HG03469 (cell line): ENCODE data around the gene SPRN.
"Not testable (repeated sequence)": the region's sequence is repeated elsewhere in the genome, so short reads cannot be mapped to it uniquely, and the experiment has no call there.

Source experiments
- ATAC-seq: cut with Tn5 transposase; IDR thresholded peaks from one replicate; pipeline ENCODE4 v1.9.1; 2021; ENCODE audit warnings: mild to moderate bottlenecking, moderate library complexity, moderate number of reproducible peaks; ENCODE audit not compliant: unreplicated experiment

The SPRN gene, protein sequence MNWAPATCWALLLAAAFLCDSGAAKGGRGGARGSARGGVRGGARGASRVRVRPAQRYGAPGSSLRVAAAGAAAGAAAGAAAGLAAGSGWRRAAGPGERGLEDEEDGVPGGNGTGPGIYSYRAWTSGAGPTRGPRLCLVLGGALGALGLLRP

DNA sequence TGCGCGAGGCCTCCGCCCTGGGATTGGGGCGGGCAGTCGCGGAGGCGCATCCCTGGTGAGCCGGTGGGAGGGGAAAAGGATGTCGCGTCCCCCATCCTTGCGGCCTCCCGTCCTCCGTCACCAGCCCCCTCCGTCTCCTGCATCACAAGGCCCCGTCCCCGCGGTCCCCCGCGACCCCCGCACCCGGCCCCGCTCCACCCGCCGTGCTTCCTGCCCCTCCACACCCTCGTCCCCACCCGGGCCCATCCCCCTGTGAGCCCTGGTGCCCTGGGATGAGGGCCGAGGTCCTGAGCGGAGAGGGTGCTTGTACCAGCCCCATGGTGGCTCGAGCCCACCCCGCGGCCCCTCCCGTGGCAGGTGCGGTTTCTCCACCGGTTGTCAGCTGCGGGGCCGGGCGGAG lies at the start of gene SPRN:
SPRN (minus strand) TSS at position 25 of the 400 bp plus-strand sequence. CDS start 944 bp downstream, outside the sequence.
- not testable (repeated sequence) for ATAC-seq

DNA sequence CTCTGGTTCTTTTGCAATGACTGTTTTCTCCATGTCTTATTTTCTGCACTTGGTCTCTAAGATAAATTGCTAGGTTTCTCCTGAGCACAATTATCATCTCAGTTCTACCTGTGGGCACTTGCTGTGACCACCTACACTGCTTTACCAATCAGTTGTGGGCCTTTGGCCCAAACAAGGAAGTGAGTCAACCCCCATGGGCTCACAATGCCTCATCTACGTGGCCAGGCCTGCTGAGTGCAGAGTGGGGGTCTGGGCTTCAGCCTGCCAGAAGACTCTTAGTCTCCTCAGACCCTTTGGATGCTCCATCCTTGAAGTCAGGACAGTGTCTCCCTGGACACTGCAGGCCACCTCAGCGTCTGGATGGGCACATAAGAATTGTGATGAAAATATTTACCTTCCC lies 49.6 kb upstream of the SPRN start:
- ATAC-seq, result no peak

DNA sequence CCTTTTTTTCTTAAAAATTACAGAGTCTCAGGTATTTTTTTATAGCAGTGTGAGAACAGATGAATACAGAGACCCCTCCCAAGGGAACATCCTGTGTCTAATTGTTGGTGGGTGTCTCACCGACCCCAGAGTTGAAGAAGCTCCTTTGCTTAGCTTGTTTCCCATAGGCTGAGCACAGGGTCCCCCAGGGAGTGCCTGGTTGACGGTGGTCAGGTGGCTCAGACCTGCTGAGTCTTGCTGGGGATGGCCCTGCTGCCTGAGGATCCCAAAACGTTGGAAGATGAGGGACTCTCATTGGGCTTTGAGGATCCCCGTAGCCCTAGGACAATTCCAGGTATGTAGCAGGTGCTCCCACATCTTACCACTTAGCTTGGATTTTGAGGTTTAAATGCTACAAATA lies 48.8 kb upstream of the SPRN start:
- ATAC-seq, result no peak

DNA sequence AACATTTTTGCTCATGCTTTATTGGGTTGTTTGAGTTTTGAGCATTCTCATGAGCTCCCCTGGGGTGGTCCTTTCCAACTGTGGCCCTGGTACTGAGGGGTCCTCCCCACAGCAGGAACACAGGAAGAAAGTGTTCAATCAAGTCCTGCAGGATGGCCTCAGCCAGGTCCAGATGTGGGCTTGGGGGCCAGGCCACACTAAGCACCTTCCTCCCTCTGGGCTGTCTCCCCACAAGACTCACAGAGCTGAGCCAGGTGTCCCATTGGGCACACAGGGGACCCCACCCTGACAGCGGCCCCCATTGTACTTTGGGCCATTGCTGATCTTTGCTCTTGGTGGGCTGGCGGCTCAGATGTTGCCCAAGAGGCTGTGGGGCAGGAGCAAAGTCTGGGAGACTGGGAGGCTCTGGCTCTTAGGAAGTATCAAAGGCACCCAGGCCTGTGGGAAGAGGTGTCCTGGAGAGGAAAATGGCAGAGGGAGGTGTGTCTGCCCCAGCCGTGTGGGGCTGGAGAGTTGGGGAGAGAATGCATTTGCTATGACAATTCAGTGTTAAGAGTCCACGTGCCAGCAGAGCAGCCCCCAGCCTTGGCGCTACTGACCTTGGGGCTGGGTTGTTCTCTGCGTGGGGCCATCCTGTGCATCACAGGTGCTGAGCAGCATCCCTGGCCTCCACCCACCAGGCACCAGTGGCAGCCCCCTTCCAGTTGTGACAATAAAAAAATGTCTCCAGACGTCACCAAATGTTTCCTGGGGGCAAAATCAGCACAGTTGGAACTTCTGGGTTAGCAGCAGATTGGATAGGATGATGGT lies 47.1 kb upstream of the SPRN start:
- ATAC-seq, result no peak

DNA sequence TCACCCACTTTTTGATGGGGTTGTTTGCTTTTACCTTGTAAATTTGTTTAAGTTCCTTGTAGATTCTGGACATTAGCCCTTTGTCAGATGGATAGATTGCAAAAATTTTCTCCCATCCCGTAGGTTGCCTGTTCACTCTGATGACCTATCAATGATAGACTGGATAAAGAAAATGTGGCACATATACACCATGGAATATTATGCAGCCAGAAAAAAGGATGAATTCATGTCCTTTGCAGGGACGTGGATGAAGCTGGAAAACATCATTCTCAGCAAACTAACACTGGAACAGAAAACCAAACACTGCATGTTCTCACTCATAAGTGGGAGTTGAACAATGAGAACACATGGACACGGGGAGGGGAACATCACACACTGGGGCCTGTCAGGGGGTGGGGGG lies 44.8 kb upstream of the SPRN start:
- ATAC-seq, result not testable (repeated sequence)

DNA sequence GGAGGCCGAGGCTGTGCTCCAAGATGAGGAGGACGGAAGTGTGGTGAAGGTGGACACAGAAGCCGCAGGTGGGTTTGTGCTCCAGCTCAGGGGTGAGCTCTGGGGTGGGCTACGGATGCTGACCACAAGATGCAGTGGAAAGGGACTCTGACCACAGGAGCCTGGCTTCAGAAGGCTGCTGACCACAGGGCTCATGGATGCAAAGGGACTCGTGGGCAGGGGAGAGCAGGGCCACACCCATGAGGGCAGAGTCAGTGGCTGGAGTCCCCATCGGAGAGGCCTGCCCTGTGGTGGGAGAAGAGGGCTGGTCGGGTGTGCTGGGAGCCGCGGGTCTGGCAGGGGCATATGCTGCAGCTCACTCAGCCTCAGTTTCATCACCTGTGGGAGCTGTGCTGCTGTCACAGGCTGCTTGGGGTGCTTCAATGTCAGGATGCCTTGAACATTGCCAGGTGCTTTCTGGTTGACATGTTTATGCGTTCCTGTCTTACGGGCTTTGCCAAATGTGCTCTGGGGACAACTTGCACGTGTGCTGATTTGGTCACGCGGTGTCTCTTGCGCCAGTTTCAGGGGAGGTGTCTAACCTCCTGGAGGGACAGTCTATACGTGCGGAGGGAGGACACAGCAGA lies 43.0 kb upstream of the SPRN start:
- ATAC-seq, result no peak

DNA sequence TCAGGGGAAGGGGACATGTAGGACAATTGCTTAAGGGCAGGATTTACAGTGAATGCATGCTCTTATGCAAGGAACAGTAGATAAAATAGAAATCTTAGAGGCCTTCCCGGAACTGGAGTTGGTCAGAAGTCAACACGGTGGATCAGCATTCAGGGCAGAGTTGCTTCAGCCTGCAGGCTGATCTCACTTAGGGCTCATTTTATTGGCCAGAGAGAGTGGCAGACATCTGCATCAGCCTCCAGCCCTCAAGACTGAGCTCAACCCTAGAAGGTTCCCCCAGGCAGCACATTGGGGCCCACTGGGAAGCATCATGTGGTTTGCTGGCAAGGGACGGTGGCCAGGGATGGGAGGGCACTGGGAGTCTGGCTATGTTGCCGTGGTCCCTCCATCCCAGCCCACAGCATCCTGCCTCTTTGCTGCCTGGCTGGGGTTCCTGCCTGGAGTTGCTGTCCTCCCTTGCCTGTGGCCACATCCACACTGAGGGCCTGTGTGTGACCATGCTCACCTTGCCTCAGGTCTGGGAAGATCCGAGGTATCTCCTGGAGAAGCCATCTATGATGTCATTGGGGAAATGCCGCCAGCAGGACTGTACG lies 42.4 kb upstream of the SPRN start:
- ATAC-seq, result no peak

DNA sequence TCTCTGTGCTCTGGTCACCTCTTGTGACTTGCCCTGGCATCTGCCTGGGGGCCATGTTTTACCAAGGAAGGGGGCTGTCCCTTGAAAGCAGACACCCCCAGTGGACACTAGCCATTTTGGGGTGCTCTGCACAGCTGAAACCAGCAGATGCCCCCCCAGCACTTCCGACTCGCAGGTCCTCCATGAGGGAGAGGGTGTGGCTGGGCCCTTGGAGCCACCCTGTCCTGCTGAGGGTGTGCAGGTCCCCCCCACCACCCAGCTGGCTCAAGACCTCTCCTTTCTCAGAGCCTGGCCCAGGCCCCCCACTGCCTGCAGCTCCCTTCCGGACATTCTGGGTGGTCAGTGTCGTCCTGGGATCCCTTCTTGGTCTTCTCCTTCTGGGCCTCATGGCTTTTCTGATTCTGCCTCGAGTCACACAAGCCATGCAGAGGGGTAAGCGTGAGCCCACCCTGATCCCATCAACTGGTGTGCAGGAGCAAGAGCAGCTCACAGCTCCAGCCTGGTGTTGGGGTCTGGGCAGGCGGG lies 41.6 kb upstream of the SPRN start:
- ATAC-seq, result no peak

DNA sequence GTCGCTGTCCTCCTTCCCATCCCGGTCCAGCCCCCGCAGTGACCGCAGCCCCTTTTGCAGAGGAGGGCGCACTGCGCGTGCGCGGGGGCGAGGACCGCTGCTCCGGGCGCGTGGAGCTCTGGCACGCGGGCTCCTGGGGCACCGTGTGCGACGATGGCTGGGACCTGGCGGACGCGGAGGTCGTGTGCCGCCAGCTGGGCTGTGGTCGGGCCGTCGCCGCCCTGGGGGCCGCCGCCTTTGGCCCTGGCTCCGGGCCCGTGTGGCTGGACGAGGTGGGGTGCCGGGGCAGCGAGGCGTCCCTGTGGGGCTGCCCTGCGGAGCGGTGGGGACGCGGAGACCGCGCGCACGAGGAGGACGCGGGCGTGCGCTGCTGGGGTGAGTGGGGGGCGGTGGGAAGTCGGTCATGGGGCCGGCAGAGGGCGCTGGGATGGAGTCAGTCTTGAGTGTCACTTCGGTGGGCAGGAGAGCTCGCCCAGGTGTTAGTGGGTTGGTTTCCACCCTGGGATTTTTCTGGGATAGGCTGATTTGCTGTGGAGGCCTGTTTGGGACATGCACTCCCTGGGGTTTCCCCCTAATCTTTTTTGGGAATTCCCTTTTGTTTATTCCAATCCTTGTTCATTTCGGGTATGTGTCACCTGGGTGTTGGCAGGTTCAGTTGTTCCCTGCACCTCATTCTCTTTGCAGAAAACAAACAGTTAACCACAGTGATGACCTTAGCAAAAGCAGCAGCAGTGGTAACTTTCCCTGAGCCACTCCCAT lies 40.9 kb upstream of the SPRN start:
- ATAC-seq, result no peak

DNA sequence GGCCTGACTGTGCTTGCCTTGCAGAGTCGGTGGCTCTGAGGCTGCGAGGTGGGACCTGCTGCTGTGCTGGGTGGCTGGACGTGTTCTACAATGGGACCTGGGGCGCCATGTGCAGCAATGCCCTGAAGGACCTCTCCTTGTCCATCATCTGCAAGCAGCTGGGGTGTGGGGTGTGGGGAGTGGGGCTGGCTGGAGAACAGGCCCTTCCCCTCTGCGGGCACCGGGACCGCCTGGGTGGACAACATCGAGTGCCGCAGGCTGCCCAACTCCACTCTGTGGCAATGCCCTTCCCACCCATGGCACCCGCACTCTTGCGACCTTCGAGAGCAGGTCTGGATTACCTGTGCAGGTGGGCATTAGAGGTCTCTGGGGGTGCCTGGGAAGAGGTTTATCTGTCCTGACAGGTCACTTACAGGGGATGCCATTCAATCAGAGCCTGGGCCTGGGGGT lies 40.2 kb upstream of the SPRN start:
- ATAC-seq, result no peak

DNA sequence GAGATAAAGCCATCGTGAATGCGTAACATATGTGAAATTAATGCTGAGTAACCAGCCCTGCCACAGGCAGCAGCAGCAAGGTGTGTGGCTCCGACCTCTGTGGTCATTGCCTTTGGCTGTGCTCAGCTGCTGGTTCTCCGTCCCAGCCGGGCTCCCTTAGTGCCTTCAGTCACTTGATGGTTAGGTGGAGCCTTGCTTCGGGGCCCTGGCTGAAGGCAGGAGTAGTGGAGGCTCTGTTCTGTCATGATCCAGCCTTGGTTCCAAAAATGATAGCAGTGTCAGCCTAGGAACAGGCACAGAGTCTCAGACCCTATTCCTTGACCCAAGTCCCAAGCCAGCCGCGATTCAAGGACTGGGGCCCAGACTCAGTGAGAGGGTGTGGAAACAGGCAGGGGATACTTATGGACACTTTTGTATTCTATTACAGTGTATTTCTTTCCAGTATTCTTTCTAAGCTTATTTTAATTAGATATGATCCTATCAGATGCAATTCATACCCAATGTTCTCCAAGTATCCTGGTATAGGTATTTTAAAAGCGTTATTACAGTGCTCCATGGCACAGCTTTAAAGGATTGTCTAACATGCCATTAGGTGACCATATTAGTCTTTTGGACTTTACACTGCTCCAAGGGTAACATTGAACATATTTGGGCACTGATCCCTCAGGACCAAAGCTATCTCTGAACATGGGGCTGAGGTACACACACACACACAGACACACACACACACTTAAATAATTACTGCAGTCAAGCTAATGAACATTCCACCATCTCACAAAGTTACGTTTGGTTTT lies 38.3 kb upstream of the SPRN start:
- no peak for ATAC-seq

DNA sequence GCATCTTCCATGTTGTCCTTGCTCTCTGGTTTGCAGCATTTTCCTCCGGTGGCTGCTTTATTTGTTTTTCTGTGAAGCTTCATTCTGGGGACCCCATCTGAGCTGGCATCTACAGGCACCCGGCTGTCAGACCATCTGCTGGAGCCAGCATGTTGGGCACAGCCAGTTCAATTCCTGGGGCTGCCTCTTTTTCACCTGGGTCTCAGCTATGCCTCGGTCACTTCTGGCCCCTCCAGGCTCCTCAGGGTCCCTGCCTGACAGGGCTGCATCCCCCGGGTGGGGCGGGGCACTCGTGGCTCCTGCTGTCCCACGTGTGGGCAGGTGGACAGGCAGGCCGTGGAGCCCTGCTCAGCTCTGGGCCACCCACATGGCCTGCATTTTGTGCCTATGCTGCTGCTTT lies 37.4 kb upstream of the SPRN start:
- ATAC-seq, result no peak

DNA sequence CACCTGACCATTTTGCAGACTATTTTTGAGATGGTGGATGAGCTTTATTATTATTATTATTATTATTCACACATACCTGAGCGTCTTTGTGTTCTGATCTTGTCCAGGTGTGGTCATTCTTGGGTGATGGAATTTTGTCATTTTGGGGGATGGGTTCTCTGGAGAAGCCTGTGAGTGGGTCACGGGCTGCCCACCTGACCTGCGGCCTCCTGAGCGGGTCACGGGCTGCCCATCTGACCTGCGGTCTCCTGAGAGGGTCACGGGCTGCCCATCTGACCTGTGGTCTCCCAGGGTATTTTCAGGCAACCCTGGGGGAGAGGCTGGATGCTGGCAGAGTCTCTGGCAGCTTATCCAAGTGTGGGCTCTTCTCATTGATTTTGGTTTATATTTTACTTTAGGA lies 36.6 kb upstream of the SPRN start:
- no peak for ATAC-seq

DNA sequence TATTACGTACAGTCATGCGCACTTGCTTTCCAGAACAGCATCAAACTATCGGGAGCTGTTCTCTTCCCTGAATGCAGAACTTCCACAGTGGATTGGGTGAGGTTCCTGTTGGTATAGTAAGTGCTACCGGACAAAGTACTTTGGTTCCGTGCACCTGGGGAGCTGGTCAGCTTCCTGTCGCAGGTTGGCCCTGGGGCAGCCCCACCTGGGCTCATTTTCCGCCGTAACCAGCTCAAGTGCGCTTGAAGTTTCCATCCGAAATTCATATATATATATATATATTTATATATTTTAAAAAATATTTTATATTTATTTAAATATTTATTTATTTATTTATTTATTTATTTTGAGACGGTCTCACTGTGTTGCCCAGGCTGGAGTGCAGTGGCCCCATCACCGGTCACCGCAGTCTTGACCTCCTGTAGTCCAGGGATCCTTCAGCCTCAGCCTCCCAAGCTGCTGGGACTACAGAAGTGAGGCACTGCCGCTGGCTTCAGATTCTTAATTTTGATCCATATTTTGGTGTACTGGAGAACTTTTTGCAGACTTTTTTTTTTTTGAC lies 35.9 kb upstream of the SPRN start:
- ATAC-seq, result no peak

DNA sequence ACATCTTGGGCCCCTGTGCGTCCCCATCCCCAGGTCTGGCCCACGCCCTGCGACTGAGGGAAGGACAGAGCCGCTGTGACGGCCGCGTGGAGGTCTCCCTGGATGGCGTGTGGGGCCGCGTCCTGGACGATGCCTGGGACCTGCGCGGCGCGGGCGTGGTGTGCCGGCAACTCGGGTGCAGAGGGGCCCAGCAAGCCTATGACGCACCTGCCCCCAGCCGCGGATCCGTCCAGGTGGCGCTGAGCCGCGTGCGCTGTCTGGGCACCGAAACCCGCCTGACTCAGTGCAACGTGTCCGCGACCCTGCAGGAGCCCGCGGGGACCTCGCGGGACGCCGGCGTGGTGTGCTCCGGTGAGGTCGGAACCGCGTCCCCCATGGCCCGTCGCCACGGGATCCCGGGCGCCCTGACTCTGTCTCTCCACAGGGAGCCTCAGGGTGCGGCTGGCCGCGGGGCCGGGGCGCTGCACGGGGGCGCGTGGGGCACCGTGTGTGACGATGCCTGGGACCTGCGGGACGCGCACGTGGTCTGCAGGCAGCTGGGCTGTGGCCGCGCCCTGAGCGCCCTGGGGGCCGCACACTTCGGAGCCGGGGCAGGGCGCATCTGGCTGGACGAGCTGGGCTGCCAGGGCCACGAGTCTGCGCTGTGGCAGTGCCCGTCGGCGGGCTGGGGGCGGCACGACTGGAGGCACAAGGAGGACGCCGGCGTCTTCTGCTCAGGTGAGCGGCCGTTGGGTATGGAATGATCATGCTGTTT lies 35.2 kb upstream of the SPRN start:
- ATAC-seq, result no peak

DNA sequence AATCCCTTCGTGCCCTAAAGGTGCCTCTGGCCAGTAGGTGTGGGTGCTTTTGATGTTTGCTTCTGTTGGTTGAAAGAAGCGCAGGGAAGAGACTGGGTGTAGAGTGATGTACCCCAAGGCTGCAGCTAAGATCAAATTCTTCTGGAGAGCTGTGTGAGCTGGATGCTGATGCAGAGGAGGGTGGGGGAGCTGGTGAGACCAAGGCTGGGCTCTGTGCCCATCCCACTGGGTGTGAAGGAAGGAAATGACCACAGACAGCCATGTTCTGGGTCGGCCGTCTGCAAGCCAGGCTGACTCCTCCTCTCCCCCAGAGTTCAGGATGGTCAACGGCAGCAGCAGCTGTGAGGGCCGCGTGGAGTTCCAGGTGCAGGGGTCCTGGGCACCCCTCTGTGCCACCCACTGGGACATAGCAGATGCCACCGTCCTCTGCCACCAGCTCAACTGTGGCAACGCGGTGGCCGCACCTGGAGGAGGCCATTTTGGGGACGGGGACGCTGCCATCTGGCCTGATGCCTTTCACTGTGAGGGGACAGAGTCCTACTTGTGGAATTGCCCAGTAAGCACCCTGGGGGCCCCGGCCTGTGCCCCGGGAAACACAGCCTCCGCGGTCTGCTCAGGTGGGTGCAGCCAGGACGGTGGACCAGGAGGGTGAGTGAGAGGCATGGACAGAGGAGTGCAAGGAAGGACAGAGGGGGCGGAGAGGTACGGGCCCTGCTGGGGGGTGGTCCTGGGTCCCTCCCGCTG lies 34.5 kb upstream of the SPRN start:
- no peak for ATAC-seq

DNA sequence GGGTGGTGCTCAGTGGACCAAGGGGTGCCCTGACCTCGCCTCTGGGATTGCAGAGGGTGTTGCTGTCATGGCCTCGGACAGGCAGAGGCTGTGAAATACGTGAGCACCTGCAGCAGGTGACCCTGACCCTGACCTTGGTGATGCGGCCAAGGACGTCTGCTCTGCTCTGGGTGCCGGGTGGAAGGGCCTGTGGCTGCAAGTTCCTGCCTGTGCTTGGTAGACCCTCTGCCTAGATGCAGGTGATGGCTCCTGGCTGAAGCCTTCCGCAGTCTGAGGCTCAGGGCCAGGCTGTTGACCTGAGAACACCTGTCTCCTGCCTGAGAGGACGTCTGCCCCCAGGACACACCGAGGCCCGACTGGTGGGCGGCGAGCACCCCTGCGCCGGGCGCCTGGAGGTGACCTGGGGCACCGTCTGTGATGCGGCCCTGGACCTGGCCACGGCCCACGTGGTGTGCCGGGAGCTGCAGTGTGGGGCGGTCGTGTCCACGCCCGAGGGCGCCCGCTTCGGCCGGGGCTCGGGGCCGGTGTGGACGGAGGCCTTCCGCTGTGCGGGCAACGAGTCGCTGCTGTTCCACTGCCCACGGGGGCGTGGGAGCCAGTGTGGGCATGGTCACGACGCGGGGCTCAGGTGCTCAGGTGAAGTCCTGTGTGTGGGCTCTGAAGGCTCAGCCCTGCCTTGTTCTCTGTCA lies 33.7 kb upstream of the SPRN start:
- no peak for ATAC-seq
